Measurements from ENCODE around the gene ABCD3. TPM values are rescaled to one million over a fixed set of nuclear protein-coding genes. Genes with fewer than 3 reads are reported as not detected.

ABCD3 gene
- total and polyA plus RNA-seq, 2 of the 8 experiments (the other 6 are each of a cell fraction or from before 2014, with no cell fraction given), result 6.6 to 29.4 TPM

- Histone ChIP-seq H4K8ac (ENCODE audit: extremely low read depth, insufficient read depth, low read length) (no peak overlapping the region), H2AK5ac (ENCODE audit: low read depth, low read length) (no peak overlapping the region), H3K14ac (ENCODE audit: insufficient read length) (no peak overlapping the region), H3K27me3 (replicated peaks in 1 of 4; ENCODE audit: control insufficient read depth in 3 of 4, extremely low read depth in 1 of 4, insufficient read depth in 3 of 4, low read length in 3 of 4) (no peaks in the 10 kb centered on the region), H2BK120ac (replicated peaks; ENCODE audit: low read depth, low read length) (no peak overlapping the region), H2BK12ac (ENCODE audit: low read depth, low read length) (no peak overlapping the region), H3K4me1 (replicated peaks in 1 of 4; ENCODE audit: control insufficient read depth in 3 of 4, insufficient read depth in 4 of 4, low read length in 3 of 4) (peaks cover 0 to 4% (median 0%) of the 10 kb centered on the region in 4 experiments; a peak in 1 of 7 replicates), H3K36me3 (ENCODE audit: control insufficient read depth in 2 of 4, insufficient read depth in 4 of 4, low read length in 3 of 4) (peaks cover 0 to 2% (median 0%) of the 10 kb centered on the region in 4 experiments; a peak in 1 of 8 replicates), H4K91ac (replicated peaks; ENCODE audit: insufficient read length, low read length) (no peak overlapping the region), H3K56ac (replicated peaks; ENCODE audit: insufficient read length, low read depth, low read length) (no peak overlapping the region), H3K27ac (ENCODE audit: low read depth, low read length) (no peak overlapping the region), H3K18ac (ENCODE audit: extremely low read depth, low read length) (no peak overlapping the region), H3K23me2 (ENCODE audit: low read depth, low read length) (peaks cover 2% of the 10 kb centered on the region; the same call in 1 of the 2 replicates), H4K20me1 (replicated peaks in 1 of 2; ENCODE audit: control insufficient read depth in 1 of 2, insufficient read depth in 2 of 2, low read length in 2 of 2) (no peaks in the 10 kb centered on the region), H3K79me2 (ENCODE audit: control insufficient read depth in 1 of 2, insufficient read depth in 2 of 2, low read length in 2 of 2) (peaks cover 0 to 2% of the 10 kb centered on the region in 2 experiments; a peak in 1 of 4 replicates), H3K4me3 (ENCODE audit: extremely low read depth in 1 of 4, insufficient read depth in 2 of 4, low read depth in 3 of 4, low read length in 4 of 4) (no peak overlapping the region), H2BK5ac (ENCODE audit: low read depth, low read length) (no peak overlapping the region), H3K4ac (replicated peaks; ENCODE audit: insufficient read length, low read depth, low read length) (no peak overlapping the region), H2BK20ac (ENCODE audit: low read length) (no peak overlapping the region), H4K5ac (ENCODE audit: insufficient read length, low read depth, low read length) (no peak overlapping the region), H3K9me3 (ENCODE audit: insufficient read depth in 2 of 2, low read depth in 1 of 2, low read length in 1 of 2) (no peaks in the 10 kb centered on the region), H3K4me2 (ENCODE audit: insufficient read depth in 1 of 2, low read depth in 2 of 2, low read length in 2 of 2) (no peak overlapping the region), H3K79me1 (ENCODE audit: low read depth, low read length) (peaks cover 2% of the 10 kb centered on the region; the same call in 1 of the 2 replicates), H2AFZ (ENCODE audit: low read length) (no peak overlapping the region), H3K9ac (replicated peaks in 1 of 4; ENCODE audit: extremely low read depth in 1 of 4, low read depth in 3 of 4, low read length in 3 of 4) (no peak overlapping the region), H3K23ac (ENCODE audit: insufficient read length) (no peak overlapping the region), H2BK15ac (ENCODE audit: low read length) (no peak overlapping the region)
- WGBS, 2 experiments (ENCODE audit: extremely low coverage in 1 of 2, insufficient coverage in 1 of 2, insufficient read length in 1 of 2, insufficient replicate concordance in 2 of 2, low coverage in 1 of 2, low lambda C conversion rate in 2 of 2, missing lambda C conversion rate in 1 of 2), result 77% methylated on average over 2 of the region's 2 CpGs; no CpG with 5 or more reads in 1 of the 2 experiments
- no peak for FAIRE-seq
- ChIA-PET CTCF (ENCODE audit: partially characterized antibody) (no interaction called here), POLR2A (ENCODE audit: partially characterized antibody) (no interaction called here)
- TF ChIP-seq RXRA (IDR thresholded peaks at IDR 0.05; ENCODE audit: insufficient read depth, low read depth, low read length) (no peak), TBP (IDR thresholded peaks at IDR 0.05; ENCODE audit: low read depth, low read length) (no peak), JUND (IDR thresholded peaks at IDR 0.05; ENCODE audit: low read length) (no peak), BRCA1 (IDR thresholded peaks at IDR 0.05; ENCODE audit: low read depth, low read length) (no peak), TEAD4 (IDR thresholded peaks at IDR 0.05; ENCODE audit: low read depth, low read length) (no peak), SRF (IDR thresholded peaks at IDR 0.05; ENCODE audit: low read depth, low read length) (no peak), SP1 (IDR thresholded peaks at IDR 0.05; ENCODE audit: low read depth, low read length) (no peak), ZNF274 (IDR thresholded peaks at IDR 0.05; ENCODE audit: borderline replicate concordance, extremely low read depth, low read length) (no peak), RBBP5 (IDR thresholded peaks at IDR 0.05; ENCODE audit: borderline replicate concordance, low read depth, low read length) (no peak), POLR2A (IDR thresholded peaks at IDR 0.05; ENCODE audit: control extremely low read depth in 1 of 2, low read depth in 2 of 2, low read length in 2 of 2) (no peak)
- DNase-seq (ENCODE audit: low read depth in 1 of 2, low spot score in 2 of 2), result no peak
These were observed 38.5 kb downstream of the ABCD3 start for GRCh38 chr1:94456736-94457135.
